Activated CD4-positive, alpha-beta T cell treated with anti-CD3 and anti-CD28 coated beads, Interleukin-2, amount 50 U/mL, for 4 hours (primary cell): Measurements from ENCODE around the gene ZHX3.

Experiments
- DNase-seq, 2 experiments: peaks; one replicate each; pipeline ENCODE4 v3.0.0-alpha.2; 2020

Gene ZHX3

GRCh38 chr20:41290804-41291389 lies 26.6 kb downstream of the ZHX3 start:
- DNase-seq, result no peak

GRCh38 chr20:41287327-41287726 lies 30.2 kb downstream of the ZHX3 start:
- DNase-seq, result no peak

GRCh38 chr20:41286240-41286851 lies 31.2 kb downstream of the ZHX3 start:
- no peak for DNase-seq

GRCh38 chr20:41279546-41280225 lies 37.8 kb downstream of the ZHX3 start:
- no peak for DNase-seq

GRCh38 chr20:41278936-41279335 lies 38.6 kb downstream of the ZHX3 start:
- no peak for DNase-seq

GRCh38 chr20:41277049-41277448 lies 40.5 kb downstream of the ZHX3 start:
- DNase-seq, result no peak

GRCh38 chr20:41276317-41276751 lies 41.2 kb downstream of the ZHX3 start:
- no peak for DNase-seq

- no peak for DNase-seq
Observed at GRCh38 chr20:41275301-41275731, 42.2 kb downstream of the ZHX3 start.

- DNase-seq, result no peak
Observed at GRCh38 chr20:41274152-41274551, 43.4 kb downstream of the ZHX3 start.

- no peak for DNase-seq
Observed at GRCh38 chr20:41273445-41273844, 44.1 kb downstream of the ZHX3 start.

GRCh38 chr20:41272339-41272738 lies 45.2 kb downstream of the ZHX3 start:
- DNase-seq, result no peak

- DNase-seq, result no peak
Observed at GRCh38 chr20:41268917-41269652, 48.4 kb downstream of the ZHX3 start.

- DNase-seq, result no peak
Observed at GRCh38 chr20:41268402-41268801, 49.1 kb downstream of the ZHX3 start.

- DNase-seq, result no peak
Observed at GRCh38 chr20:41265938-41266337, 51.6 kb downstream of the ZHX3 start.

GRCh38 chr20:41264819-41265218 lies 52.7 kb downstream of the ZHX3 start:
- no peak for DNase-seq

GRCh38 chr20:41261790-41262717 lies 55.5 kb downstream of the ZHX3 start:
- no peak for DNase-seq

- no peak for DNase-seq
Observed at GRCh38 chr20:41261260-41261659, 56.3 kb downstream of the ZHX3 start.

GRCh38 chr20:41260734-41261220 lies 56.8 kb downstream of the ZHX3 start:
- no peak for DNase-seq

- no peak for DNase-seq
Observed at GRCh38 chr20:41259309-41259708, 58.2 kb downstream of the ZHX3 start.

- DNase-seq, result no peak
Observed at GRCh38 chr20:41258474-41258873, 59.1 kb downstream of the ZHX3 start.

- no peak for DNase-seq
Observed at GRCh38 chr20:41256516-41256915, 61.0 kb downstream of the ZHX3 start.

- DNase-seq, result no peak
Observed at GRCh38 chr20:41255655-41256054, 61.9 kb downstream of the ZHX3 start.
